Psoas muscle (tissue), 8 donors: ENCODE results near the gene TTF2. TPM values are rescaled to one million over a fixed set of nuclear protein-coding genes. Genes with fewer than 3 reads are reported as not detected.
A peak's percentile ranks its signal among the peaks of the same experiment; 100 is the strongest.

ENCODE experiments used
- ATAC-seq, 4 donors: fragments of 200-7000 bp; cut with Tn5 transposase; one replicate each; pipeline ENCODE4 v1.9.1; 2020; ENCODE audit warnings: moderate library complexity in 3 of 4, mild to moderate bottlenecking in 2 of 4
- DNase-seq, 2 donors: peaks; one replicate each; pipeline ENCODE4 v3.0.0-alpha.2; 2020
- H3K27ac ChIP-seq: fragments of 200-600 bp; one replicate; pipeline ENCODE4 v1.8.0; 2022
- H3K27me3 ChIP-seq, 3 donors: fragments of 200-600 bp in 1 of 3; one replicate each; pipeline versions ENCODE4 v1.6.1 to v1.8.0; 2013 to 2022; ENCODE audit warnings: low read length in 2 of 3, mild to moderate bottlenecking in 2 of 3, moderate library complexity in 1 of 3; ENCODE audit not compliant: insufficient read depth in 3 of 3
- H3K36me3 ChIP-seq, 2 donors: fragments of 200-600 bp in 1 of 2; one replicate each; pipeline versions ENCODE4 v1.6.1 to v1.8.0; 2013 to 2022; ENCODE audit warnings: low read depth in 1 of 2, mild to moderate bottlenecking in 1 of 2, moderate library complexity in 1 of 2; ENCODE audit not compliant: insufficient read depth in 1 of 2
- H3K4me1 ChIP-seq: fragments of 200-600 bp; one replicate; pipeline ENCODE4 v1.8.0; 2022
- H3K4me3 ChIP-seq: fragments of 200-600 bp; one replicate; pipeline ENCODE4 v1.8.0; 2022; ENCODE audit warnings: mild to moderate bottlenecking
- H3K9me3 ChIP-seq: fragments of 200-600 bp; one replicate; pipeline ENCODE4 v1.8.0; 2022
- CTCF ChIP-seq: fragments of 200-600 bp; IDR thresholded peaks from one replicate; pipeline ENCODE4 v1.8.0; 2022; ENCODE audit warnings: antibody characterized with exemption
- WGBS, 3 donors: extraction: QIAGEN DNeasy Blood & Tissue Kit; methylation state at CpG; one replicate each; pipeline versions ENCODE4 v1.1.6 to v1.1.7; 2013; 5-methylcytosine and 5-hydroxymethylcytosine counted together
- intact Hi-C, 2 donors: fragments of 100-400 bp; cut with DNase I; formaldehyde crosslinking; loops; one replicate each; pipeline versions ENCODE4 v1.11.0 to v1.14.2; 2022
- polyA plus RNA-seq, 3 donors: library from polyadenylated mRNA; stranded (reverse); fragments of 200-250 nt; gene quantifications; one replicate each; pipeline ENCODE4 v1.2.3, GENCODE V29; 2013
- total RNA-seq, 4 donors: library from RNA; stranded (reverse); fragmentation: NEBNext Ultra II Directional in 2 of 4; extraction: Animal tissue kit (Norgen Biotek cat#: 25700) in 2 of 4; gene quantifications; one replicate each; pipeline versions ENCODE4 v1.2.1 to v1.2.4, GENCODE V29; 2021 to 2023
- donor health status: healthy with polysubstance abuse.
- donor health status: DM: no; HTN: no; CAD: no; lungs with moderate emphysema.
- donor health status: Bipolar disorder and iron deficiency.
- donor health status: healthy.
- donor health status: DM: yes; HTN: yes; CAD: no.
- donor health status: DM: no; HTN: no; CAD: no.
- donor health status: DM: no; HTN: no; CAD: no.
- donor health status: DM: yes; HTN: yes; CAD: no.

TTF2 gene
- total and polyA plus RNA-seq, 7 donors: 3.5 to 27.7 (median 14.3) TPM

GRCh38 chr1:117113199-117113598 lies 53.1 kb downstream of the TTF2 start:
- Histone ChIP-seq H3K9me3 (no peaks in the 10 kb centered on the region), H3K4me1 (peaks cover 19% of the 10 kb centered on the region), H3K27ac (peak overlapping the region; percentile 3), H3K27me3 (no peaks in the 10 kb centered on the region), H3K4me3 (no peak overlapping the region), H3K36me3 (peaks cover 5 to 85% of the 10 kb centered on the region in 2 donors)
- WGBS, 3 donors: 86 to 93% (median 92%) methylated on average over 11 of the region's 11 CpGs
- no peak for DNase-seq
- no peak for ATAC-seq
- intact Hi-C loops: no loop called here
- no peak for TF ChIP-seq CTCF

DNA sequence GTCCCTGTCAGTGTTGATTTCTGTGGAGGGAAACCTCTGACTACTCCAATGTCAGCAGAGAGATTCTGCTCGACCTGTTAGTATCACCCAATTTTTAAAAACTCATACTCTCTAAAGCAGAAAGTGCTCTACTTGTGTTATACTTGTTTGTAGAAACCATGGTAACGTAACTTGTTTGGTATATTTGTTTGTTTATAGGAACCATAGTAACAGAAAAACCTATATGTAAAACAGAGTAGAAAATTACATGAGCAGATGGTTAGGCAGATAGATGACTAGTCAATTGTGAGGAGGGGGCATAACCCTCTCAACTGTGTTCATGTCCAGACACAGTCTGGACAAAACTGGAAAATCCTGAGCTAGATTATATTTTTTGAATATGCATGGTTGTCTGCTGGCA lies 54.8 kb downstream of the TTF2 start:
- peaks cover 0 to 68% of the 10 kb centered on the region in 2 donors for H3K36me3 ChIP-seq

DNA sequence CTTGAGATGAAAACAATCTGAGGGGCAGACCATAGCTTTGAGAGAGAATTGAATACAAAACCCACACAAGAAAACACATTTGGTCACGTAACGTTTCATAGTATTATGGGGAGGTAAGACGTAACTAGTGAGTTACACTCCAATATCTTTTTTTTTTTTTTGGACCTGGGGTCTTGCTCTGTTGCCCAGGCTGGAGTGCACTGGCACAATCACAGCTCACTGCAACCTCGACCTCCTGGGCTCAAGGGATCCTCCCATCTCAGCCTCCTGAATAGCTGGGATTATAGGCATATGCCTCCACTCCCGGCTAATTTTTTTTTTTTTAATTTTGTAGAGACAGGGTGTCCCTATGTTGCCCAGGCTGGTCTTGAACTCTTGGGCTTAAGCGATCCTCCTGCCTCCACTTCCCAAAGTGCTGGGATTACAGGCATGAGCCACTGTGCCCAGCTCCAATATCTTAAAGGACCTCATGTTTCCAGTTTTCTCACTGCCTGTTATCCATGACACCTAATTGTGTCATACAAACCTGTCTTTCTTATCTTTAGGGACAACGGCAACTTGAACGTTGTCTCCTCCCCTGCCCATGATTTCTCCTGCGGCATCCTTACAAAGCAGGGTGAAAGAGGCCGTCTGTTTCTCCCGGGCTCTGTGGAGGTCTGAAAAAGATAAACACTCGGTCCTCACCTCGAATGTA lies 56.1 kb downstream of the TTF2 start:
- peak overlapping the region; percentile 78 for H3K4me3 ChIP-seq
- intact Hi-C loops: loop anchor here in 1 of 2 donors (2.0 to 5.0 kb wide), 2 partner anchors 19 to 34 kb away; no protein-coding TSS in a partner anchor
- TF ChIP-seq CTCF: no peak
- H3K4me1 ChIP-seq: peaks cover 44% of the 10 kb centered on the region
- no peak for DNase-seq
- H3K27ac ChIP-seq: peak overlapping the region; percentile 95
- H3K27me3 ChIP-seq: no peaks in the 10 kb centered on the region
- WGBS, 3 donors: 91 to 96% (median 95%) methylated on average over 13 of the region's 13 CpGs
- no peaks in the 10 kb centered on the region for H3K9me3 ChIP-seq
- H3K36me3 ChIP-seq: peaks cover 0 to 57% of the 10 kb centered on the region in 2 donors
- no peak for ATAC-seq

More for the DNA sequence above, 54.8 kb downstream of the TTF2 start:
- ATAC-seq: no peak
- H3K9me3 ChIP-seq: no peaks in the 10 kb centered on the region
- TF ChIP-seq CTCF: no peak
- no peak overlapping the region for H3K27ac ChIP-seq
- H3K4me3 ChIP-seq: no peak overlapping the region
- H3K27me3 ChIP-seq: no peaks in the 10 kb centered on the region
- WGBS, 3 donors: 64 to 67% (median 64%) methylated on average over 2 of the region's 2 CpGs
- H3K4me1 ChIP-seq: peaks cover 34% of the 10 kb centered on the region
- no peak for DNase-seq
- intact Hi-C loops: loop anchor here in 1 of 2 donors (5.0 kb wide), 1 partner anchor 33 kb away; no protein-coding TSS in a partner anchor

DNA sequence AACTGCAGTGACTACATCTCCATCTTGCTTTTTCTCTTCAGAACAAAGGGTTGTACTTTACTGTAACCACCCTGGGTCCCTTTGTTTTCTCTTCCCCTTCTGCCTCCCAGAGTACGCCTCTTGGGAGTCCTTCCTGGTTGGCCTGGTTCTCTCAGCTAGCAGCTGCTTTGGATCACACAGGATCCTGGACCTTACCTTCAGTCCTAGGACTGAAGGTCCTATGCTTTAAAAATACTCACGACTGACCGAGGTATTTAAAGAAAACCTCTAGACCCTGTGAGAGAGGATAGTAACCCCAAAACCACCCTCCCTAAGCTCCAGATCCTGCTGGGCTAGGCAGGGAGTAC lies 56.6 kb downstream of the TTF2 start:
- TF ChIP-seq CTCF: no peak
- intact Hi-C loops: loop anchor here in 1 of 2 donors (2.0 to 5.0 kb wide), 2 partner anchors 20 to 34 kb away; no protein-coding TSS in a partner anchor
- 37 to 50% (median 47%) methylated on average over 3 of the region's 3 CpGs for WGBS, 3 donors
- no peaks in the 10 kb centered on the region for H3K27me3 ChIP-seq
- H3K27ac ChIP-seq: peak overlapping the region; percentile 95
- peak overlapping the region; percentile 78 for H3K4me3 ChIP-seq
- ATAC-seq (no peak), DNase-seq (no peak)
- H3K9me3 ChIP-seq: no peaks in the 10 kb centered on the region
- H3K36me3 ChIP-seq: peaks cover 0 to 51% of the 10 kb centered on the region in 2 donors
- peaks cover 44% of the 10 kb centered on the region for H3K4me1 ChIP-seq
